Right lobe of liver (tissue), 4 donors: ENCODE measurements around the gene USP37.

Experiments used
- POLR2A ChIP-seq: fragments of 450-650 bp; IDR thresholded peaks from one replicate; pipeline ENCODE4 v1.6.1; 2017; ENCODE audit warnings: antibody characterized with exemption, mild to moderate bottlenecking
- TF ChIP-seq, protein P1 (sequence below), 4 donors: fragments of 200-600 bp in 3 of 4; fragments of 450-650 bp in 1 of 4; IDR thresholded peaks; one replicate each; pipeline versions ENCODE4 v1.5.1 to v1.8.0; 2016 to 2022; ENCODE audit warnings: antibody characterized with exemption in 4 of 4, mild to moderate bottlenecking in 2 of 4
- donor health status: DM: no; HTN: no; CAD: no.
- donor health status: DM: no; HTN: no; CAD: no.
- donor health status: DM: no; HTN: yes; CAD: no.

DNA sequence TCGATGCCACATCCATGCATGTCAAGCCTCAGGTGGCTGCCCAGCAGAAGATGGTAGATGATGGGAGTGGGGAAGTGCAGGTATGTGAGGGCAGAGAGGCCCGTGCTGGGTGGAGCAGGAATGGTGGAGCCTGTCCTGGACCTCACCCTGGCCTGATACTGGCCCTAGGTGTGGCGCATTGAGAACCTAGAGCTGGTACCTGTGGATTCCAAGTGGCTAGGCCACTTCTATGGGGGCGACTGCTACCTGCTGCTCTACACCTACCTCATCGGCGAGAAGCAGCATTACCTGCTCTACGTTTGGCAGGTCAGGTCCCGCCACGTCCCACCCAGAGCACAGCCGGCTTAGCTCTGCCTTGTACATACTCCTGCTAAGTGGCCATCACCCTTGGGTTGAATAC, 136.3 kb downstream of the USP37 start:
- TF ChIP-seq, protein P1, sequence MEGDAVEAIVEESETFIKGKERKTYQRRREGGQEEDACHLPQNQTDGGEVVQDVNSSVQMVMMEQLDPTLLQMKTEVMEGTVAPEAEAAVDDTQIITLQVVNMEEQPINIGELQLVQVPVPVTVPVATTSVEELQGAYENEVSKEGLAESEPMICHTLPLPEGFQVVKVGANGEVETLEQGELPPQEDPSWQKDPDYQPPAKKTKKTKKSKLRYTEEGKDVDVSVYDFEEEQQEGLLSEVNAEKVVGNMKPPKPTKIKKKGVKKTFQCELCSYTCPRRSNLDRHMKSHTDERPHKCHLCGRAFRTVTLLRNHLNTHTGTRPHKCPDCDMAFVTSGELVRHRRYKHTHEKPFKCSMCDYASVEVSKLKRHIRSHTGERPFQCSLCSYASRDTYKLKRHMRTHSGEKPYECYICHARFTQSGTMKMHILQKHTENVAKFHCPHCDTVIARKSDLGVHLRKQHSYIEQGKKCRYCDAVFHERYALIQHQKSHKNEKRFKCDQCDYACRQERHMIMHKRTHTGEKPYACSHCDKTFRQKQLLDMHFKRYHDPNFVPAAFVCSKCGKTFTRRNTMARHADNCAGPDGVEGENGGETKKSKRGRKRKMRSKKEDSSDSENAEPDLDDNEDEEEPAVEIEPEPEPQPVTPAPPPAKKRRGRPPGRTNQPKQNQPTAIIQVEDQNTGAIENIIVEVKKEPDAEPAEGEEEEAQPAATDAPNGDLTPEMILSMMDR (IDR thresholded peaks at IDR 0.05) = no peak
- TF ChIP-seq POLR2A = no peak
